COR-L47 (cell line): ENCODE data around the gene SIX3.

Source experiments
- DNase-seq: peaks from one replicate; lab custom pipeline; 2025; lab: John Stamatoyannopoulos, UW

SIX3 gene

GRCh38 chr2:44957656-44958327 is 16.3 kb downstream of the SIX3 start:
- no peak for DNase-seq

DNA sequence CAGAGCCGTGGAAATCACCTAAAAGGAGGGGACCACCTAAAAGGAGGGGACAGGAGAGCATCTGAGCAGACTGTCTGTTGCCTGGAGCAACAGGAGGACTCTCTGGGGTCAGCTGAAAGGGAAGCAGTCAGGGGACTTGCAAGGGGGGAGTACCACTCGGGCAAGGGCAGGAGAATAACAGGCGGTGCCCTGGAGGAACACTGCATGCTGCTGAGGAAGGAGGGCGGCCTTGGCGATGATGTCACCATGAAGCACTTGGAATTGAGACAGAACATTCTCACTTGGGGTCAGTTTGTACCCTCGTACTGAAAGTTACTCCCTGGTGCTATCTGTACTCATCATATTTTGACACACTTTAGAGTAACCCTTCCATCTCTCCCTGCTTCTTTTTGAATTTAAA is 18.4 kb downstream of the SIX3 start:
- DNase-seq: no peak

- DNase-seq: no peak
Measured at GRCh38 chr2:44960871-44961270, 19.4 kb downstream of the SIX3 start.

- DNase-seq: no peak
Measured at GRCh38 chr2:44962176-44962695, 20.7 kb downstream of the SIX3 start.

- DNase-seq: peak; percentile 86
Measured at GRCh38 chr2:44964752-44965236, 23.3 kb downstream of the SIX3 start.

GRCh38 chr2:44965684-44966083 is 24.2 kb downstream of the SIX3 start:
- no peak for DNase-seq

DNA sequence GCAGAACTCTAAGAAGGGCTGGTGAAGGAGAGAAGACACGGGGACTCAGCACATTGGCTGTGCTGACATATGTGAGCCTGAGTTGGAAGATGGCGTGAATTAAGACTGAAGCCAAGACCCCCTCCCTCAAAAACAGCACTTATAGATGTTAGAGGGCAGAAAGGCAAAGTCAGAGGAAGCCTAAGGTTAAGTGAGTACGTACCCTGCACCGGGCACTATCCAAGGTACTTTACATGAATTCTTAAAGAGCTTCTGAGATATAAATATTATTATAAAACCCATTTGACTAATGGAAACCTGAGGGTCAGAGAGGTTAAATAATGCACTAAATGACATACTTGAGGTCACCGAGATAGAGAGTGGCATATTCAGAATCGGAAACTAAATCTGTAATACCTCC is 25.6 kb downstream of the SIX3 start:
- DNase-seq: no peak

DNA sequence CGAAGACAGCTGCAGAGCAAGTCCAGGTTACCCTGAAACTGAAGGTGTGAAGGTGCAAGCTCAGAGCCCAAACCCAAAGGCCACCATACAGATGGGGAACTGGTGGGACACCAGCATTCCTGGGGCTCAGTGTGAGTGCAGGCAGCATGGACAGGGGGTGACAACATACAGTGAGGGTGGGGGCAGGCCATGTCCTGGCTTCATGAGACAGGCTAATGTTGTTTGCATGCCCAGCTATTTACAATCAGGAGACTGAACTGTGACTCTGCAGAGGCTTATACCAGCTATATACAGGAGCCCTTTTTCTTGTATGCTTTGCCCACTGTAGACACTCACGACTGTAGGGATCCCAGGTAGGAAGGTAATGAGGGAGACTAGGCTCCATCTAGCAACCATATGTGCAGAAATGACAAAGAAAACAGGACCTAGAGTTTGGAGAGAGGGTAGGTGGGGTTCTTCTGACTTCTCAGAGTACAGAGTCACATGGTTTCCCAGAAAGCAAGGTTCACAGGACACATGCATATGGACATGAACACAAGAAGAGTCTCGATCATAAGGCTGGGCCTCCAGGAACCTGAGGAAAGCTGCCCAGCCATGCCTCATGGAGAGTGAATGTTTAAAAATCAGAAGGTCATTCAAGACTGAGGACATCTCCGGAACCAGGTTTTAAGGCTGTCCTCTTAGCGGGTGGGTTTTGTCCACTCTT is 26.4 kb downstream of the SIX3 start:
- no peak for DNase-seq

- no peak for DNase-seq
Measured at GRCh38 chr2:44969936-44970335, 28.4 kb downstream of the SIX3 start.

- no peak for DNase-seq
Measured at GRCh38 chr2:44970846-44971450, 29.4 kb downstream of the SIX3 start.

- DNase-seq: no peak
Measured at GRCh38 chr2:44972771-44973535, 31.5 kb downstream of the SIX3 start.

- DNase-seq: peak; percentile 88
Measured at GRCh38 chr2:44974064-44974715, 32.7 kb downstream of the SIX3 start.

DNA sequence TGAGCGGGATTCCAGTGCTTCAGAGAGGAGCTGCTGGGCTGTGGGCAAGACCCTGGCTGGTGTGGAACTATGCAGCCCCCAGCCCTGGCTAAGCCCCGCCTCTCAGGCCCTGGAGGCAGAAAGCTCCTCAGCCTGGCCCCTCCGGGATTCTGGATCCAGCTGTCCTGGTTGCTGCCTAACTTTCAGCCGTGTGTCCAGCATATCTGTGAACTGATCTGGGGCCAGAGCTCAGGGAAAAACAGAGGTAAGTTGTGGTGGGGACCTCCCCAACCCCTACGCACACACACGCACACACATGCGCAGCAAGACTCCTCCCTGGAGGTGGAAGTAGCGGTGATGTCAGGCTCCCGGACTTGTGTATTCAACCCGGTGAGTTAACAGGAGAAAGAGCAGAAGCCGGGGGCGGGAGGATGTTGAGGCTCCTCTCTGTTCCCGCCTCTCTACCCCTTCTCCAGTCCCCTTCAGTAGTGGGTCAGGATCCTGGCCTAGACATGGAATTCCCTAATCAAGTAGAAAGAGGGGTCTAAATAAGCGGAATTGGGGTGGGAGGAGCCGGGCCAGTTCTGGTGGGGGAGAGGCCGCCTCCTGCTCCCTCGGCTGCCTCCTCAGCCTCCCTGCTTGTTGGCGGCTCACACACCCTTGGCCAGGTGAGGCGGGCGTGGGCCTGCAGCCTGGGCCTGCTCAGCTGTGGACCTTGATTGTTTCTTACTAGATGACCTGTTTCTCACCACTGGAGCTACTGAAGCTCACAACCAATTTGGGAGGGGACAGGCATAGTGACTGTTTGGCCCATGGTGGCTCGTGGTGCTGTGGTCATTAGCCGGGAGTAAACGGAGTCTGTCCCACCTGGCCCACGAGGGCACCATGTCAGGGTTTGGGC is 34.3 kb downstream of the SIX3 start:
- no peak for DNase-seq

GRCh38 chr2:44979581-44979980 is 38.1 kb downstream of the SIX3 start:
- no peak for DNase-seq

- no peak for DNase-seq
Measured at GRCh38 chr2:44980751-44981713, 39.5 kb downstream of the SIX3 start.

DNA sequence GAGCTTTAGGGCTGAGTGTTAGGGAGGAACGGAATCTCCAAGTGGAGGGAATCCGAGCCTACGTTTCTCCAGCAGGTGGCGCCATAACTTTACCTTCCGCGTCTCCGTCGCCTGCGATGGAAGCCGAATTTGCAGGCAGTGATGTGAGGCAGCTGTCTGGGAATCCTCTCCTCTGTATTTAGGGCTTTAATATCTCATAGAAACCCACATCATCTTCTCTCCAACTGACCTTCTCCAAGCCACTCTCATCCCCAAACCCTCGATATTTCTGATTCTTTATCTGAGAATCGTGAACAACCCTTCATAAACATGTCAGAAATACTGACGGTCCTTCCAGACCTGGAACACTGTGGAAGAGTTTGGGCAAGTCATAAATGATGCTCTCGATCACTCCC is 40.2 kb downstream of the SIX3 start:
- peak; percentile 64 for DNase-seq

DNA sequence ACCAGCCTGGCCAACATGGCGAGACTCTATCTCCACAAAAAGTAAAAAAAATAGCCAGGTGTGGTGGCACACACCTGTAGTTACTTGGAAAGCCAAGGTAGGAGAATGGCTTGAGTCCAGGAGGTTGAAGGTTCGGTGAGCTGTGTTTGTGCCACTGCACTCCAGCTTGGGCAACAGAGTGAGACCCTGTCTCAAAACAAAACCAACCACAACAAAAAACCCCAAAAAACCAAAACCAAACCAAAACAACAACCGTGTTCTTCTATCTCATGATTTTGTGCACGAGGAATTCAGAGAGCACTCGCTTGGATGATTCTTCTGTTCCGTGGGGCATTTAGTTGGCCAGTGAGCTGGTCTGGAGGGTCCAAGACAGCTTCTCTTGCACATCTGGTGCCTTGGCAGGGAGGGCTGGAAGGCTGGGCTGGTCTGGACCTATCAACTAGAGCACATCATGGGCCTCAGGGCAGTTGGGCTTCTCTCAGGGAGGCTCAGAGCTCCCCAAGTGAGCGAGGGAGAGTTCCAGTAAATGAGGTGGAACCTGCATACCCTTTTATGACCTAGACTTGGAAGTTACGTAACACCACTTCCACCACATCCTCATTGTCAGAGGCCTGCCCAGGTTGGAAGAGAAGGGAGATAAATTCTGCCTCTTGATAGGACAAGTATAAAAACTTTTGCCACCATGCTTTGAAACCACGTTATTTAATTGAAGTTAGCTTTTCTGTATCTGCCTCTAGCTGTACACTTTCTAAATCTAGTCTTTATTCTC is 42.5 kb downstream of the SIX3 start:
- DNase-seq: no peak

DNA sequence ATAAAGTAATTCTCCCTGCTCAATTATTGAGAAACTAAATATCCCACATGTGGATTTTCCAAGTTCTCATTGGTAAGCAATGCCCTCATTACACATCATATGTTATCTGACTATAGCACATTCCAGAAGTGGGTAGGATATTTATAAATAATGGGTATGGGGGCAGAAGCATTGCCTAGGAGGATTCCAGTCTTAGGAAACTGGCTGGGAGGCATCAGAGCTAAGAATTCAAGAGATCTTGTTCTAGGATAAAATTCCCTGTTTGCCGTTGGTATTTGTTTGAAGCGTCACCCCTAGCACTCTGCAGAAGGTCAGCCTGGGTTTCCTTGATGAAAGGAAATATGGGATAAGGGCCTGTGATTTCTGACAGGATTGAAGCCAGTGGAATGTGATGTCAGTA is 47.7 kb downstream of the SIX3 start:
- DNase-seq: no peak

DNA sequence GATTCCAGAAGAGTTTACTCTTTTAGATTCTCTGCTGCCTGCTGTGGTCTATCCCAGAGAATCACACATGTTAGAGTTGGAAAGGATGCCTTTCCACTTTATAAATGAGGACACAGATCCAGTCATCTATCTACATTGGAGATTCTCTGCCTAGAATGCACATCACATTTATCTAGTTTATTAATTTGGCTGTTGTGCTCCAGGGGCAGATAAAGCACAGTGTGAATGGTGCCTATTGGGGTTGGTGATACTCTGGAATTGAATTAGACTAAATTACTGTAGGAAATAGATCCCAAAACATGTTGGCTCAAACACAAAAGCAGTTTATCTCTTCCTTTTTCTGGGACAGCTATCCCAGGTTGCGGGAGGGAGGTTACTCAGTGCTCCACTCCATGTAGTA is 52.9 kb downstream of the SIX3 start:
- no peak for DNase-seq
